ENCODE results near the gene VAPB. TPM values are rescaled to one million over a fixed set of nuclear protein-coding genes. Genes with fewer than 3 reads are reported as not detected.

Gene VAPB
- total RNA-seq, 1 donor from 2014 or later = 21.6 TPM

DNA sequence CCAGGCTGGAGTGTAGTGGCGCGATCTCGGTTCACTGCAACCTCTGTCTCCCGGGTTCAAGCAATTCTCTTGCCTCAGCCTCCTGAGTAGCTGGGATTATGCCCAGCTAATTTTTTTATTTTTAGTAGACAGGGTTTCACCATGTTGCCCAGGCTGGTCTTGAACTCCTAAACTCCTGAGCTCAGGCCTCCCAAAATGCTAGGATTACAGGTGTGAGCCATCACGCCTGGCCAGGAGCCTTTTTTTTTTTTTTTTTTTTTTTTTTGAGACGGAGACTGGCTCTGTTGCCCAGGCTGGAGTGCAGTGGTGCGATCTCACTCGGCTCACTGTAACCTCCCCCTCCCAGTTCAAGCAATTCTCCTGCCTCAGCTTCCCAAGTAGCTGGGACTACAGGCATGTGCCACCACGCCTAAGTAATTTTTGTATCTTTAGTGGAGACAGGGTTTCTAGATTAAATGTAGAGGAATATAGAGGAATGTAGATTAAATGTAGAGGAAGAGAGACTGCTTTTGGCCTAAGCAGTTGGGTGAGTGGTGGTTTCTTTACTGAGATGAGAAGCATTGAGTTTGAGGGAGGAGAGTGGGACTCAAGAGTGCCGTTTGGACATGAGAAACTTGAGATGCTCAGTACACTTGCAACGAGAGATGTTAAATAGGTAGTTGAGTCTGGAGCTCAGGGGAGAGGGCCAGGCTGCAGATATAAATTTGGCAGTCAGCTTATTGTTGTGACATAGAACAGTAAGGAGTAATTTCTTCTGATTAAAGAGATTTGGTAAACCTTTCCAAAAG lies 16.7 kb downstream of the VAPB start:
- H3K36me3 ChIP-seq = no peaks in the 10 kb centered on the region
- peaks cover 71% of the 10 kb centered on the region for H3K4me1 ChIP-seq
- H3K27ac ChIP-seq = no peak overlapping the region
- H3K27me3 ChIP-seq = no peaks in the 10 kb centered on the region
- H3K9me3 ChIP-seq = no peaks in the 10 kb centered on the region
- intact Hi-C loops (cut with DNase I) = no loop called here
- no peak for DNase-seq (ENCODE audit: extremely low spot score in 2 of 2)
- TF ChIP-seq, protein P1, sequence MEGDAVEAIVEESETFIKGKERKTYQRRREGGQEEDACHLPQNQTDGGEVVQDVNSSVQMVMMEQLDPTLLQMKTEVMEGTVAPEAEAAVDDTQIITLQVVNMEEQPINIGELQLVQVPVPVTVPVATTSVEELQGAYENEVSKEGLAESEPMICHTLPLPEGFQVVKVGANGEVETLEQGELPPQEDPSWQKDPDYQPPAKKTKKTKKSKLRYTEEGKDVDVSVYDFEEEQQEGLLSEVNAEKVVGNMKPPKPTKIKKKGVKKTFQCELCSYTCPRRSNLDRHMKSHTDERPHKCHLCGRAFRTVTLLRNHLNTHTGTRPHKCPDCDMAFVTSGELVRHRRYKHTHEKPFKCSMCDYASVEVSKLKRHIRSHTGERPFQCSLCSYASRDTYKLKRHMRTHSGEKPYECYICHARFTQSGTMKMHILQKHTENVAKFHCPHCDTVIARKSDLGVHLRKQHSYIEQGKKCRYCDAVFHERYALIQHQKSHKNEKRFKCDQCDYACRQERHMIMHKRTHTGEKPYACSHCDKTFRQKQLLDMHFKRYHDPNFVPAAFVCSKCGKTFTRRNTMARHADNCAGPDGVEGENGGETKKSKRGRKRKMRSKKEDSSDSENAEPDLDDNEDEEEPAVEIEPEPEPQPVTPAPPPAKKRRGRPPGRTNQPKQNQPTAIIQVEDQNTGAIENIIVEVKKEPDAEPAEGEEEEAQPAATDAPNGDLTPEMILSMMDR (IDR thresholded peaks at IDR 0.05) = no peak
- TF ChIP-seq POLR2AphosphoS5 (IDR thresholded peaks at IDR 0.05; ENCODE audit: insufficient read depth in 1 of 2, low read depth in 1 of 2) = no peak
- TF ChIP-seq POLR2A (IDR thresholded peaks at IDR 0.05) = no peak
- no peak overlapping the region for H3K4me3 ChIP-seq

DNA sequence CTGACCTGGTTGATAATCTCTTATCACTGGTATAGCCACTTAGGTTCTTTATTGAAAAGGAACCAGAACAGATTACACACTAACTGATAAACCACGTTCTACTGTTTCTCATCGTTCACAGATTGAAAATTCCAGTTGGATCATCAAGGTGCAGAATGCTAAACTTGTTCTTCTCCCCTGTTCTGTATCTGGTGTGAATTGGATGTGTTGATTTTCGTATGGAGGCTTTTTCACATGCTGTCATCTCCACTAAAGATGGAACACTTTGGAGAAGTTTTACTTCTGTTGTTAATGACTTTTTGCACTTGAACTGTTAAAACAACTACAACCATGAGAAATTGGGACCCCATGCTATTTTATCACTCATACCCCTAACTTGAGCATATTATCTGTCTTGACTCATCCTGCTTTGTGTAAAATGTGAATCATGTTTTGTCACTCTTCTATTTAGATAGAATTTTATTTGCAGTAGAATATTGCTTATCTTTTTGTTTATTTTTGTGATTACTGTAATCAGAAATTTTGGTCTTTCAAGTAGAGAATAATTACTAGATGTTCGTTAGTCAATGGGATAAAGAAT lies 17.5 kb downstream of the VAPB start:
- Histone ChIP-seq H3K4me3 (no peak overlapping the region), H3K4me1 (peaks cover 71% of the 10 kb centered on the region), H3K36me3 (no peaks in the 10 kb centered on the region), H3K27ac (no peak overlapping the region), H3K9me3 (no peaks in the 10 kb centered on the region), H3K27me3 (no peaks in the 10 kb centered on the region)
- TF ChIP-seq POLR2A (IDR thresholded peaks at IDR 0.05) = no peak
- TF ChIP-seq, protein P1 (IDR thresholded peaks at IDR 0.05) = no peak
- TF ChIP-seq POLR2AphosphoS5 (IDR thresholded peaks at IDR 0.05; ENCODE audit: insufficient read depth in 1 of 2, low read depth in 1 of 2) = no peak
- no peak for DNase-seq (ENCODE audit: extremely low spot score in 2 of 2)
- intact Hi-C loops (cut with DNase I) = no loop called here

DNA sequence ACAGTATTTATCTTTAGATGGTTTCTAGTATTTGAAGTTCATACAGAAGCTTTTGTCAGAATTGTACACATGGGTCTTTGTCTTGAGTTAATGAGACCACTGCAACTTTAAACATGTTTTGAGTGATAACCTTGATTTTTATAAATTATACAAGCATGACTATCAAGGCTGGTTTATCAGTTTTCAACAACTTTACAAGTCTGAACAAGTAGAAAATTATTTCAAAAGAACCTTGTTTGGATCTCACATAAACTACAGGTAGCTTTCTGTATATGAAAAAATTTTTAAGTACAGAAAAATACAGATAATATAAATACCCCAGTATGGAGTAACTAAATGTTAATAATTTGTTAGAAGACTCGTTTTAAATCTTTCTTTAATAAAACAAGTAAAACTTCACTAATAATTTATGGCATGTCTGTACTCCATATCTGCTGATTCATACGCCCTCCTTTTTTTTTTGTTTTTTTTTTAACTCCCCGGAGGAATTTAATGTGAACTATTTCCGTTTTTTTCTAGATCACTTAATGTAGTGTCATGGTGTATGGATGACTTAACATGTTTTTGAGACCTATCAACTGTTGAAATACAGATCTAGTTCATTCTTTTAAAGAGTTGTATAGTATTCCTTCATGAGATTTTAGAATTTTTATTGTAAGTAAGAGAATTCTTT lies 18.3 kb downstream of the VAPB start:
- no peak overlapping the region for H3K27ac ChIP-seq
- H3K4me1 ChIP-seq = peaks cover 64% of the 10 kb centered on the region
- TF ChIP-seq POLR2A (IDR thresholded peaks at IDR 0.05) (no peak), POLR2AphosphoS5 (IDR thresholded peaks at IDR 0.05; ENCODE audit: insufficient read depth in 1 of 2, low read depth in 1 of 2) (no peak)
- TF ChIP-seq, protein P1 (IDR thresholded peaks at IDR 0.05) = no peak
- H3K4me3 ChIP-seq = no peak overlapping the region
- no peaks in the 10 kb centered on the region for H3K27me3 ChIP-seq
- intact Hi-C loops (cut with DNase I) = no loop called here
- no peaks in the 10 kb centered on the region for H3K9me3 ChIP-seq
- H3K36me3 ChIP-seq = no peaks in the 10 kb centered on the region
- no peak for DNase-seq (ENCODE audit: extremely low spot score in 2 of 2)

DNA sequence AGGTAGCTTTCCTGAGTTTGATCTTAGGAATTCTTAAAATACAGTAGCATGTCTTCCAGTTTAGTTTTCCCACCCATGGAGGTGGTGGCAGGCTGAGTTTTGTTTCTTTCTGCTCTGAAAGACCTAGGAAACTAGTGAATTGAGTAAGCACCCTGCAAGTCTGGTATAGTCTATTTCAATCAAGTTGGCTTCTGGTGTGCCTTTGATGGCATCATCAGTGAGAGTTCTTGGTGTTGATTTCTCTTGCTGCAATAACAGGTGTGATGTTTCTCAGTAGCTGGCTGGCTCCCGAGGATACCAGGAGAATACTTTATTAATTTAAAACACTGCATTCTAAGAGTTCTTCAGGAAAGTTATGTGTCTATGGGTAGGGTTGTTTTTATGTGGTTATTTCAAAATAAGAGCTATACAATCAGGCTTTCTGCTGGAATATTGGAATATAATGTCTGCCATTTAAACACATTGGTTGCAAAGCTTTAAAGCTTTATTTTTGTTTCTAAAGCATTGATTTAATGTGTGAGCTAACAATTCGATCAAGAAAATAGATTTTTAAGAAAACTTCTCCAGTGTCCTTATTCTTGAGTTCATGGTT lies 19.0 kb downstream of the VAPB start:
- Histone ChIP-seq H3K27ac (no peak overlapping the region), H3K27me3 (no peaks in the 10 kb centered on the region), H3K4me1 (peaks cover 57% of the 10 kb centered on the region), H3K4me3 (no peak overlapping the region), H3K9me3 (no peaks in the 10 kb centered on the region), H3K36me3 (no peaks in the 10 kb centered on the region)
- no peak for DNase-seq (ENCODE audit: extremely low spot score in 2 of 2)
- TF ChIP-seq, protein P1 (IDR thresholded peaks at IDR 0.05) = no peak
- TF ChIP-seq POLR2A (IDR thresholded peaks at IDR 0.05) = no peak
- TF ChIP-seq POLR2AphosphoS5 (IDR thresholded peaks at IDR 0.05; ENCODE audit: insufficient read depth in 1 of 2, low read depth in 1 of 2) = no peak
- intact Hi-C loops (cut with DNase I) = no loop called here

Measured in vagina (tissue), 2 donors.